BLaER1 treated with 17β-estradiol and CSF1 and Interleukin-3, amounts not matched to agents 10 nM and 100 nM (cell line): ENCODE data around the gene FAM229B.

Source experiments
- H3K27ac ChIP-seq, 11 experiments: shearing (Covaris generic); formaldehyde crosslinking; 2 replicates each; pipeline ENCODE4 v1.8.1; 2022
- H3K27me3 ChIP-seq, 11 experiments: shearing (Covaris generic); formaldehyde crosslinking; 2 replicates each; pipeline ENCODE4 v1.8.1; 2022
- H3K36me3 ChIP-seq, 11 experiments: shearing (Covaris generic); formaldehyde crosslinking; 2 replicates each; pipeline ENCODE4 v1.8.1; 2022
- H3K4me1 ChIP-seq, 10 experiments: shearing (Covaris generic); formaldehyde crosslinking; 2 replicates each; pipeline ENCODE4 v1.8.1; 2022
- H3K4me2 ChIP-seq, 11 experiments: shearing (Covaris generic); formaldehyde crosslinking; 2 replicates each; pipeline ENCODE4 v1.8.1; 2022
- H3K4me3 ChIP-seq, 10 experiments: shearing (Covaris generic); formaldehyde crosslinking; 2 replicates each; pipeline ENCODE4 v1.8.1; 2022
- H3K9ac ChIP-seq, 11 experiments: shearing (Covaris generic); formaldehyde crosslinking; 2 replicates each; pipeline ENCODE4 v1.8.1; 2022
- H3K9me3 ChIP-seq, 11 experiments: shearing (Covaris generic); formaldehyde crosslinking; replicated peaks in 1 of 11; 2 replicates each; pipeline ENCODE4 v1.8.1; 2022
- H4K20me1 ChIP-seq, 11 experiments: shearing (Covaris generic); formaldehyde crosslinking; 2 replicates each; pipeline ENCODE4 v1.8.1; 2022
- Cebpa-rat ChIP-seq, 11 experiments: shearing (Covaris generic); IDR thresholded peaks; 2 replicates each; pipeline ENCODE4 v1.8.1; 2022

The FAM229B gene

GRCh38 chr6:112118034-112118433 is 30.6 kb downstream of the FAM229B start:
- no peak for TF ChIP-seq Cebpa-rat (IDR thresholded peaks at IDR 0.05)
- no peaks in the 10 kb centered on the region for H3K36me3 ChIP-seq

GRCh38 chr6:112122756-112123155 is 35.4 kb downstream of the FAM229B start:
- peaks cover 0 to 45% (median 0%) of the 10 kb centered on the region in 11 experiments; a peak in 3 of 22 replicates for H3K27me3 ChIP-seq
- H3K9me3 ChIP-seq, result no peaks in the 10 kb centered on the region
- H3K36me3 ChIP-seq, result no peaks in the 10 kb centered on the region
- no peak overlapping the region for H3K27ac ChIP-seq
- no peak overlapping the region for H3K4me3 ChIP-seq
- H3K9ac ChIP-seq, result no peak overlapping the region
- H3K4me2 ChIP-seq, result peak overlapping the region in 7 of 11 experiments; percentile 1 to 73 (median 56); a peak in 10 of 22 replicates
- TF ChIP-seq Cebpa-rat (IDR thresholded peaks at IDR 0.05), result no peak
- H4K20me1 ChIP-seq, result no peaks in the 10 kb centered on the region
- H3K4me1 ChIP-seq, result peaks cover 0 to 28% (median 7%) of the 10 kb centered on the region in 10 experiments; a peak in 13 of 20 replicates

More at GRCh38 chr6:112118034-112118433, 30.6 kb downstream of the FAM229B start:
- Histone ChIP-seq H3K9me3 (no peaks in the 10 kb centered on the region), H3K27ac (no peak overlapping the region), H3K9ac (no peak overlapping the region), H3K4me3 (no peak overlapping the region), H3K4me2 (peak overlapping the region in 4 of 11 experiments; percentile 8 to 72 (median 58); a peak in 6 of 22 replicates), H3K4me1 (peaks cover 0 to 24% (median 9%) of the 10 kb centered on the region in 10 experiments; a peak in 13 of 20 replicates), H4K20me1 (no peaks in the 10 kb centered on the region), H3K27me3 (peaks cover 0 to 22% (median 0%) of the 10 kb centered on the region in 11 experiments; a peak in 2 of 22 replicates)

GRCh38 chr6:112123982-112124381 is 36.6 kb downstream of the FAM229B start:
- H4K20me1 ChIP-seq, result no peaks in the 10 kb centered on the region
- H3K27ac ChIP-seq, result no peak overlapping the region
- H3K9ac ChIP-seq, result no peak overlapping the region
- H3K4me3 ChIP-seq, result no peak overlapping the region
- no peak for TF ChIP-seq Cebpa-rat (IDR thresholded peaks at IDR 0.05)
- H3K4me1 ChIP-seq, result peaks cover 0 to 23% (median 6%) of the 10 kb centered on the region in 10 experiments; a peak in 13 of 20 replicates
- no peaks in the 10 kb centered on the region for H3K9me3 ChIP-seq
- H3K4me2 ChIP-seq, result peak overlapping the region in 3 of 11 experiments; percentile 57 to 73 (median 64); a peak in 3 of 22 replicates
- peaks cover 0 to 50% (median 0%) of the 10 kb centered on the region in 11 experiments; a peak in 3 of 22 replicates for H3K27me3 ChIP-seq
- H3K36me3 ChIP-seq, result no peaks in the 10 kb centered on the region

DNA sequence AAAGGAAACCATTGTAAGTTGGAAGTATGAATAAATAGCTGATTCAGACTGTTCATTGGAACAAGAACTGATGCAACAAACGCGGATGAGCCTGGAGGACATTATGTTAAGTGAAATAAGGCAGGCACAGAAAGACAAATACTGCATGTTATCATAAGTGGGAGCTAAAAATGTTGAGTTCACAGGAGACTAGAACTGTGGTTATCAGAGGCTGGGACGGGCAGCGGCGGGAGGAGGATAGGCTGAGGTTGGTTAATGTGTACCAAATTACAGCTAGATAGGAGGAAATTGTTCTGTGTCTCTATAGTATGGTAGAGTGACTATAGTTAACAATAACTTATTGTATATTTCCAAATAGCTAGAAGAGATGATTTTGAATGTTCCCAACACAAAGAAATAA is 40.8 kb downstream of the FAM229B start:
- H3K9me3 ChIP-seq, result no peaks in the 10 kb centered on the region
- peaks cover 0 to 10% (median under 1%) of the 10 kb centered on the region in 10 experiments; a peak in 12 of 20 replicates for H3K4me1 ChIP-seq
- H3K36me3 ChIP-seq, result no peaks in the 10 kb centered on the region
- H3K4me2 ChIP-seq, result no peak overlapping the region
- H3K27me3 ChIP-seq, result peaks cover 0 to 32% (median 0%) of the 10 kb centered on the region in 11 experiments; a peak in 2 of 22 replicates
- H3K4me3 ChIP-seq, result no peak overlapping the region
- H3K9ac ChIP-seq, result no peak overlapping the region
- TF ChIP-seq Cebpa-rat (IDR thresholded peaks at IDR 0.05), result no peak
- H3K27ac ChIP-seq, result no peak overlapping the region
- H4K20me1 ChIP-seq, result no peaks in the 10 kb centered on the region

GRCh38 chr6:112130878-112131277 is 43.5 kb downstream of the FAM229B start:
- Histone ChIP-seq H3K9me3 (no peaks in the 10 kb centered on the region), H3K27me3 (peaks cover 0 to 10% (median 0%) of the 10 kb centered on the region in 11 experiments; a peak in 1 of 22 replicates), H3K9ac (no peak overlapping the region), H3K36me3 (no peaks in the 10 kb centered on the region), H3K4me2 (no peak overlapping the region), H4K20me1 (no peaks in the 10 kb centered on the region), H3K27ac (no peak overlapping the region), H3K4me1 (no peaks in the 10 kb centered on the region), H3K4me3 (no peak overlapping the region)
- TF ChIP-seq Cebpa-rat (IDR thresholded peaks at IDR 0.05), result no peak

DNA sequence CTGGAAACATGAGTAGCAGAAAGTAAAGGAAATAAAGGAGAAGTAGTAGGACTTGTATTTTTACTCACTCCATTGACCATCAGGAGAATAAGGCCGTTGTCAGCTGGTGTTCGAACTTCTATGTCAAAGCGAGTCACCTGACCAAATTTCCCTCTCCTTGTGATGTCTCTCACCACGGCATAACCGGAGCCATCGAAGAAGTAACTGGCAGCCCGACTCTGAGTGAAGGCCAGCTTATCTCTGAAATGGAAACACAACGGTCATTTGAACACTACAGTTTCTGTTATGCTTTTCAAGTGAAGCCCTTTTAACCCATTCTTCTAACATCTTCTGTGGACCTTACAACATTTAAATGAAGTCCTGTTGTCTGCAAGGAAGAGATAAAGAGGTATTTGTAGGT is 51.7 kb downstream of the FAM229B start:
- Histone ChIP-seq H3K4me1 (no peaks in the 10 kb centered on the region), H3K4me3 (no peak overlapping the region), H3K27me3 (no peaks in the 10 kb centered on the region), H3K9me3 (no peaks in the 10 kb centered on the region), H3K36me3 (no peaks in the 10 kb centered on the region), H3K27ac (no peak overlapping the region), H3K9ac (no peak overlapping the region), H3K4me2 (no peak overlapping the region), H4K20me1 (no peaks in the 10 kb centered on the region)
- TF ChIP-seq Cebpa-rat (IDR thresholded peaks at IDR 0.05), result no peak

GRCh38 chr6:112141707-112142106 is 54.3 kb downstream of the FAM229B start:
- Histone ChIP-seq H4K20me1 (no peaks in the 10 kb centered on the region), H3K27ac (no peak overlapping the region), H3K4me1 (no peaks in the 10 kb centered on the region), H3K4me2 (no peak overlapping the region), H3K27me3 (no peaks in the 10 kb centered on the region), H3K36me3 (no peaks in the 10 kb centered on the region), H3K9ac (no peak overlapping the region), H3K4me3 (no peak overlapping the region), H3K9me3 (no peaks in the 10 kb centered on the region)
- TF ChIP-seq Cebpa-rat (IDR thresholded peaks at IDR 0.05), result no peak

DNA sequence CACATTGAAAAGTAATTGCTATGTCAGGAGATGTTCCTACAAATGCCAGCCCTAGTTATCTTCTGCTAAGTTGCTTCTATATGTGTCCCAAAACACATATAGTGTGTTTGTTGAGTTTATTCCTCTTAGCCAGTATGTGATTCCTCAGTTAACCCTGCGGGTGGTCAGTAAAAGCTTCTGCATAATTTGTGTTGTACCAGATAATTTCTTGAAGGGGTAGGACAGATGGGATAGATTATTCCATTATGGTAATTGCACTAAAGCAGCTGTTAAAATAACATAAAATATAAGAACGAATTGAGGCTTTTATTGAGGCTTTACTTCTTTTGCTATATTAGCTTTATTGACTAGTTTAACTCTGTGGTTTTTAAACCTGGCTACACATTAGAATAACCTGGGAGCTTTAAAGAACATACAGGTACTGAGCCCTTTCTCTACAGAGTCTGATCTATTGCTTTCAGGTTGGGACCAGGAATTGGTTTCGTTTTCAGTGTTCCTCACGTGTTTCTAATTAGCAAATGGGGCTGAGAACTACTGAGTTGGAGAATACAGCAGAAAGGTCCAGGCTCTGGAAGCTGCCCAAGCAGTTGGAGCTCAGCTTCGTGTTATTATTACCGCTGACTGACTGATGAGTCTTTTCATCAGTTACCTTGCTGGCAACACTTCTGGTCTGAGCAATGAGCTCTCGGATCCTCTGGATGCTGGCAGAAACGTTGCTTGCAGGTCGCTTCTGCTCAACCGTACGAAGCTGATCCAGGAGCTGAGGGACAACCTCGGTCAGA is 56.9 kb downstream of the FAM229B start:
- Histone ChIP-seq H3K36me3 (no peaks in the 10 kb centered on the region), H4K20me1 (no peaks in the 10 kb centered on the region), H3K4me1 (peaks cover 0 to under 1% (median 0%) of the 10 kb centered on the region in 10 experiments; a peak in 1 of 20 replicates), H3K27ac (no peak overlapping the region), H3K9ac (no peak overlapping the region), H3K4me2 (no peak overlapping the region), H3K27me3 (no peaks in the 10 kb centered on the region), H3K4me3 (no peak overlapping the region), H3K9me3 (no peaks in the 10 kb centered on the region)
- no peak for TF ChIP-seq Cebpa-rat (IDR thresholded peaks at IDR 0.05)

DNA sequence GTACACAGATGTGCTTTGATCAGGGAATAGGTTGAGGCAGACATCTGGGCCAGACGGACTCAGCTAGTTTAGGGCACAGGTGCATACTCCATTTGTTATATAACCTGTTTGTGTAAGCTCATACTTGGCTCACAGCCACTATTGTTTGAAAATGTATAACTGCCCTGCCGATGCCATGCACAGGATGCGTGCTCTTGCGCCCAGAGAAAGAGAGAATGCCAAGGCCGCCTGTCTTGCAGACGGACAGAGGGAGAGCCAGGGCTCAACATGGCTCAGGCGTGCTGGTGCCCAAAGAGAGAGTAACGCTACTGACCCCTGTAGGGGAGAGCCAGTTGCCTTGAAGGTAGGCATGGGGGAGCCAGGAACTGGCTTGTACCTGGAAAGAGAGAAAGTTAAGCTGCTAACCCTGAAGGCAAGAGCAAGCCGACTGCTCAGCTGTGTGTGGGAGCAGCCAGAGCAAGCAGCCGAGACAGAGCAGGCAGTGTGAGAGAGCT is 57.7 kb downstream of the FAM229B start:
- no peaks in the 10 kb centered on the region for H3K36me3 ChIP-seq
- H3K27ac ChIP-seq, result no peak overlapping the region
- H3K4me2 ChIP-seq, result no peak overlapping the region
- no peak for TF ChIP-seq Cebpa-rat (IDR thresholded peaks at IDR 0.05)
- H3K9me3 ChIP-seq, result no peaks in the 10 kb centered on the region
- H3K4me1 ChIP-seq, result peaks cover 0 to 7% (median 2%) of the 10 kb centered on the region in 10 experiments; a peak in 7 of 20 replicates
- H3K4me3 ChIP-seq, result no peak overlapping the region
- no peak overlapping the region for H3K9ac ChIP-seq
- H4K20me1 ChIP-seq, result no peaks in the 10 kb centered on the region
- H3K27me3 ChIP-seq, result no peaks in the 10 kb centered on the region
